Measurements from ENCODE around the gene BTBD2.

DNA sequence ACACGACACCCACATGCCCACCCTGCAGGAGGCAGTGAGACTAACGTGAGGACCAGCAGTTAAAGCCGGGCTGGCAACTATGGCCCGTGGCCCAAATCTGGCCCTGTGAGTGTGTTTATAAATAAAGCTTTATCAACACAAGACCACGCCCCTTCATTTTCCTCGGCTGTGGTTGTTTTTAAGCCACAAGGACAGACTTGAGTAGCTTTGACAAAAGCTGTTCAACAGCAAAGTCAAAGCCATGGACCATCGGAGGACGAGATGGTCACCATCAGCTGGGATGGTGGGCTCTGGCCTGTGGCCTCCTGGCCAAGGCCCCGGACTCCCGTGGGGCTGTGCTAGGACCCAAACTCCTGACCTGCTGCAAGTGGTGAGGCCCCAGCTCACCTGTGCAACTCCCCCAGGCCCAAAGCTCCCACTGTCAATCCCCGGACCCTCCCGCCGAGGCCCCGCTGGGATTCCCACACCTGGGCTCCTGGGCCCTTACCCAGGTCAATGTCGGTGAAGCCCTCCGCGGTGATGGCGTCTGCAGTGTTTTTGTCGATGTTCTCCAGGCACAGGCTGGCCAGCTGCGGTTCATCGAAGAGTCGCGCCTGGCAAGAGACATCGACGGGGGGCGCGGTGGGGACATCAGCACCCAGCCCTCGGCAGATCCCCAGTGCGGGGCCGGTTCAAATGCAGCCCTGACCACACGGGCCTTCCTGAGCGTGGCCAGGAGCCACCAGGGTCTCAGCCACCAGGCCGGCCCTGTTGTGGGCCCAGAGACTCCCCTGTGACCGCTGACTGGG lies 25.1 kb downstream of the BTBD2 start:
- TF ChIP-seq, protein P1, sequence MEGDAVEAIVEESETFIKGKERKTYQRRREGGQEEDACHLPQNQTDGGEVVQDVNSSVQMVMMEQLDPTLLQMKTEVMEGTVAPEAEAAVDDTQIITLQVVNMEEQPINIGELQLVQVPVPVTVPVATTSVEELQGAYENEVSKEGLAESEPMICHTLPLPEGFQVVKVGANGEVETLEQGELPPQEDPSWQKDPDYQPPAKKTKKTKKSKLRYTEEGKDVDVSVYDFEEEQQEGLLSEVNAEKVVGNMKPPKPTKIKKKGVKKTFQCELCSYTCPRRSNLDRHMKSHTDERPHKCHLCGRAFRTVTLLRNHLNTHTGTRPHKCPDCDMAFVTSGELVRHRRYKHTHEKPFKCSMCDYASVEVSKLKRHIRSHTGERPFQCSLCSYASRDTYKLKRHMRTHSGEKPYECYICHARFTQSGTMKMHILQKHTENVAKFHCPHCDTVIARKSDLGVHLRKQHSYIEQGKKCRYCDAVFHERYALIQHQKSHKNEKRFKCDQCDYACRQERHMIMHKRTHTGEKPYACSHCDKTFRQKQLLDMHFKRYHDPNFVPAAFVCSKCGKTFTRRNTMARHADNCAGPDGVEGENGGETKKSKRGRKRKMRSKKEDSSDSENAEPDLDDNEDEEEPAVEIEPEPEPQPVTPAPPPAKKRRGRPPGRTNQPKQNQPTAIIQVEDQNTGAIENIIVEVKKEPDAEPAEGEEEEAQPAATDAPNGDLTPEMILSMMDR (IDR thresholded peaks at IDR 0.05), result no peak
- no peak for TF ChIP-seq POLR2A (IDR thresholded peaks at IDR 0.05)

Data from Peyer's patch (tissue), 4 donors.